ENCODE measurements around the gene CRB3.

Gene CRB3

GRCh38 chr19:6421075-6422014, 42.7 kb upstream of the CRB3 start:
- DNase-seq (ENCODE audit: low read depth), result no peak
- no peak overlapping the region for H3K4me3 ChIP-seq (ENCODE audit: low read depth, low read length)

GRCh38 chr19:6423499-6424194, 40.4 kb upstream of the CRB3 start:
- TF ChIP-seq CTCF (IDR thresholded peaks at IDR 0.05; ENCODE audit: low read depth, low read length, missing control alignments), result no peak
- DNase-seq (ENCODE audit: low read depth), result no peak
- peak overlapping the region; percentile 70 for H3K4me3 ChIP-seq (ENCODE audit: low read depth, low read length)

More at GRCh38 chr19:6421075-6422014, 42.7 kb upstream of the CRB3 start:
- TF ChIP-seq CTCF (IDR thresholded peaks at IDR 0.05; ENCODE audit: low read depth, low read length, missing control alignments), result no peak

- DNase-seq (ENCODE audit: low read depth), result no peak
- no peak for TF ChIP-seq CTCF (IDR thresholded peaks at IDR 0.05; ENCODE audit: low read depth, low read length, missing control alignments)
- peak within 1 kb of the TSS; percentile 70 for H3K4me3 ChIP-seq (ENCODE audit: low read depth, low read length)
These were observed 39.7 kb upstream of the CRB3 start, which contains the start of gene KHSRP for GRCh38 chr19:6424195-6424938. TSS of gene KHSRP (minus strand) at chr19:6424811. CDS start at chr19:6424701, 110 bp downstream.

- H3K4me3 ChIP-seq (ENCODE audit: low read depth, low read length), result peak overlapping the region; percentile 23
- TF ChIP-seq CTCF (IDR thresholded peaks at IDR 0.05; ENCODE audit: low read depth, low read length, missing control alignments), result no peak
These were observed 38.9 kb upstream of the CRB3 start for GRCh38 chr19:6424939-6425731.

GRCh38 chr19:6425732-6426620, 38.1 kb upstream of the CRB3 start:
- DNase-seq (ENCODE audit: low read depth), result no peak
- H3K4me3 ChIP-seq (ENCODE audit: low read depth, low read length), result peak overlapping the region; percentile 23
- peak; percentile 31 for TF ChIP-seq CTCF (IDR thresholded peaks at IDR 0.05; ENCODE audit: low read depth, low read length, missing control alignments)

More at GRCh38 chr19:6424939-6425731, 38.9 kb upstream of the CRB3 start:
- DNase-seq (ENCODE audit: low read depth), result peak; percentile 100
